ENCODE results near the gene DTX1.
"Not testable (repeated sequence)": the region's sequence is repeated elsewhere in the genome, so short reads cannot be mapped to it uniquely, and the experiment has no call there.

The DTX1 gene

DNA sequence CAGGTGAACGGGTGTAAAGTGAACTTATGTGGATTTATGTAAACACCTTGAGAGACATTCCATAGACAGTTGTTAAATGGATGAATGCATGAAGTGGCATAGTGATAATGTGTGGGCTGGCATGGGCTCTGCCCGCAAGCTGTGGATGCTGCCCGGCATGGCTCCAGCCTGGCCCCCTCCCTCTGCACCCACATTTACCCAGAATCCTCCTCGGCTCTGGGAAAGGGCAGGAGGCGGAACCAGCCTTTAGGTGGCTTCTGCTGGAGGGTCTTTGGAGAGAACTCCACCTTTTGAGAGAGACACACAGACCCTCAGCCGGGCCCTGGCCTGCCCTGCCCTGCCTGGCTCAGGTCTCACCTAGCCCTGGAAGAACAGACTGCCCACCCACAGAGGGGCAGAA, 60.3 kb downstream of the DTX1 start:
- DNase-seq: no peak

DNA sequence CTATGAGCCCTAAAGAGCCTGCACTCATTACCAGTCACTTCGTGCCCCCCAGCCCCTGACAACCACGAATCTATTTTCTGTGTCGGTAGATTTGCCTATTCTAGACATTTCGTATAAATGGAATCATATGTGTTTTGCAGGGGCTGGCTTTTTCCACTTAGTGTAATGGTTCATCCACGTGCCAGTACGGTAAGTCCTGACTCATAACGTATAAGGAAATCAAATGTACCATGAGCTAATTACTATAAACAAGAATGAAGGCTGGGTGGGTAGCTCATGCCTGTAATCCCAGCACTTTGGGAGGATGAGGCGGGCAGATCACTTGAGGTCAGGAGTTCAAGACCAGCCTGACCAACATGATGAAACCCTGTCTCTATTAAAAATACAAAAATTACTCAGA, 61.2 kb downstream of the DTX1 start:
- DNase-seq: not testable (repeated sequence)

DNA sequence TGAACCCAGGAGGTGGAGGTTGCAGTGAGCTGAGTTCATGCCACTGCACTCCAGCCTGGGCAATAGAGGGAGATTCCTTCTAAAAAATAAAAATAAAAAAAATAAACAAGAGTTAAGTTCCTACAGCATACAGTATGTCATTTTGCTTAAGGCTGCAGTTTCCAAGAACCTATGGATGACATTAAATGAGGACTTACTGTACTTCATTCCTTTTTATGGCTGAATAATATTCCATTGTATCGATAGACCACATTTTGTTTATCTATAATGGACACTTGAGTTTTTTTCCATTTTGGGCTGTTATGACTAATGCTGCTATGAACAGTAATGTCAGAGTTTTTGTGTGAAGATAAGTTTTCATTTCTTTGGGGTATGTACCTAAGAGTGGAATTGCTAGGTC, 61.6 kb downstream of the DTX1 start:
- no peak for DNase-seq

DNA sequence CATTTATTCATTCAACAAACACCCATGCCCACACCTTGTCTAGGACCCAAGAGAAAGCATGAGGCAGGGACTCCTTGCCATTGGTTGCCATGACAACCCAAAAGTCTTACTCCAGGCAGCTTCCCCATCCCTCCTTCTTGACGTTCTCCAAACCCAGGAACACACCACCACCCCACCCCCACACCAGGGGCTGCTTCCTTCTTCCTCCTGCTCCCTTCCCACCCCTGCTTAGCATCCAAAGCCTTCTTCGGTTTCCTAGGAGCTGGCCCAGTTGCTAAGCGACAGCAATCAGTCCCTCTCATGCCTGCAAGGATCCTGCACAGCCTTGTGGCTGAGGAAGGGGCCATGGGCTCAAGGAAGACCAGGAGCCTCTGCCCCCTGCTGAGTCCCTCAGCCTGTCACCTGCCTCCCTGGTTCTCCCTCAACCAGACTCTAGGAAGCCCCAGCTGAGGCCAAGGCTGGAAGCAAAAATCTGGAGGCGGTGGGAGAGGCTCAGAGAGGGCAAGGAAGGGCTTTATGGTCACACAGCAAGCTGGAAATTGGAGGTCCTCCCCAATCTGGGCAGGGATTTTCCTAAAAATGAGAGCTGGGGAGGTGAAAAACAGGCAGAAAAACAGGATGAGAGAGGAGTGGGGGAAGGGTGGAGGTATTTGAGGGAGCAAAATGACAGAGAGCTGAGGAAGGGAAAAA, 63.6 kb downstream of the DTX1 start:
- DNase-seq: no peak

- DNase-seq: no peak
These were observed 64.3 kb downstream of the DTX1 start for GRCh38 chr12:113120670-113121370.

DNA sequence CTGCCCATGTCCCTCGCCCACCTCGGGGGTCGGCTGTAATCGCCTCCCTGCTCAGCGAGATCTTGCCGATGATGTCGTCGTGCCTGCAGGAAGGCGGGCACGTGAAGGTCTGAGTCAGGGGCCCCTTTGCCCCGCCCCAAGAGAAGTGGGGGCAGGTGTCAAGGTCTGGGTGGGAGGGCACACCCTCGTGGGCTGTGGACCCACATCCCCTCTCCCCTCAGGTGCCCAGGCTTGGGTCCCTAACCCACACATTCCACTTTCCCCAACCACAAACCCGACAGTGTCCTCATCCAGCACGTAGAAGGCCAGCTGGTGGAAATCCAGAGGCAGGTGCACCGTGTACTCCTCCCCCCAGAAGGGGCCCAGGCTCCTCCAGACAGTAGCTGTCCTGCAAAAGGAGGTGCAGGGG, 71.3 kb downstream of the DTX1 start:
- DNase-seq: no peak

DNA sequence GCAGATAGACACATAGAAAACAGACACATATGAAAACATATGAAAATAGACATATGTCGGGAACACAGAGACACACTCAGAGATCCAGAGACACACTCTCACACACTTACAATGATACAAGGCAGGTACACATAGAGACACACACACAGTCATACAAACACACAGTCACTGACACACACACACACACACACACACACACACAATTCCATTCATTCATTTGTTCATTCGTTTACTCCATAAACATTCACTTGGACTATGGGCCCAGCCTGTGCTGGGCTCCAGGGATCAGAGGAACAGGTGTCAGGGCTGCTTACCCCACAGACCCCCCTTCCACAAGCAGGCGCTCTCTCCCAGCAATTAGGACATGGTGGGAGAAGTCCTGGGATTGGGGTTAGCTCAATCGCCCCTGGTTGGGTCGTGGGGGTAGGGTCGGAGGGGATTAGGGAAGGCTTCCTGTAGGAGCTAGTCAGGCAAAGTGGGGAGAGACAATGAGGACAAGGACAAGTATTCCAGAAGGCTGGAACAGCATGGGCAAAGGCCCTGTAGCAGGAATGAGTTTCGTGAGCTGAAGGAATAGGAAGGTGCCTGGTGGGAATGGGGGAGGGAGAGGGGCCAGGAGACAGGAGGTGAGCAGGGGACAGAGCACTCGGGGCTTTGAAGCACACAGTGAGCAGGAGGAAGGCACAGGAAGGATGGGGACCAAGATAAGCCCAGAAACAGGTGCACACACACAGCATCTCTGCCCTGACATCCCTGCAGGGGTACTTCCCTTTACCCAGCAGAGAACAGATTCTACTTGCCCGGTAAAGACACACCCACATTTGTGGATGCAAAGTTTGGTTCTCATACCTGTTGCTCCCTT, 72.5 kb downstream of the DTX1 start:
- no peak for DNase-seq

DNA sequence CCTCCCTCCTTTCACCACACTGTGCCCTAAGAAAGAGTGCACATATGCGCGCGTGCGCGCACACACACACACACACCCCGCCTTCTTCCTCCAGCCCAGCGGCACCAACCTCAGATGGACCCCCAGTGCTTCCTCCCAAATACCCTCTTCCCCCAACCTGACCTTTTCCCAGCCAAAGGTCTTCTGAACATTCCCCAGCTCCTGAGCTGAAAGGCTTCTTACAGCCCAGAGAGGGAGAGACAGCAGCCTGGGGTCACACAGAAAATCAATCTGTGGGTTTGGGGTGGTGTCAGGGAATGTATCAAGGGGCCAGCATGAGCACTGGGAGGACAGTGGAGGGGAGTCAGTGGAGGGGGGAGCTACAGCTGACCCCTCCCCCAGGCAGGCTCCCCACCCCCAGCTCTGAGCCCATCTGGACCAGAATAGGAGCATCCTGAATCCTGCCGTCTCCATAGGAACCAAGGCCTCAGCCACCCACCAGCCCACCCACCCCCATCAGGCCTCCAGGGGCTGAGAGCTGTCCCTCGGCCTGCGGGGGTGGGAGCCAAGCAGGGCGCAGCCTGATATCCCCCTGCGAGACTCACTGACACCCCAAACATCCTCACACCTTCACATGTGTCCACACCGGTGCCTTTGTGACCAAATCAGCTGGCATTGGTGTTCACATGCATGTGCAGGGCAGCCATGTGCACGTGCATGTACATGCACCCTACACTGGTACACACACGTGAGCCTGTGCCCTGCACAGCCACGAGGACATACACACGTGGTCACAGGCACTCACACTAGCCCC, 73.3 kb downstream of the DTX1 start:
- no peak for DNase-seq

DNA sequence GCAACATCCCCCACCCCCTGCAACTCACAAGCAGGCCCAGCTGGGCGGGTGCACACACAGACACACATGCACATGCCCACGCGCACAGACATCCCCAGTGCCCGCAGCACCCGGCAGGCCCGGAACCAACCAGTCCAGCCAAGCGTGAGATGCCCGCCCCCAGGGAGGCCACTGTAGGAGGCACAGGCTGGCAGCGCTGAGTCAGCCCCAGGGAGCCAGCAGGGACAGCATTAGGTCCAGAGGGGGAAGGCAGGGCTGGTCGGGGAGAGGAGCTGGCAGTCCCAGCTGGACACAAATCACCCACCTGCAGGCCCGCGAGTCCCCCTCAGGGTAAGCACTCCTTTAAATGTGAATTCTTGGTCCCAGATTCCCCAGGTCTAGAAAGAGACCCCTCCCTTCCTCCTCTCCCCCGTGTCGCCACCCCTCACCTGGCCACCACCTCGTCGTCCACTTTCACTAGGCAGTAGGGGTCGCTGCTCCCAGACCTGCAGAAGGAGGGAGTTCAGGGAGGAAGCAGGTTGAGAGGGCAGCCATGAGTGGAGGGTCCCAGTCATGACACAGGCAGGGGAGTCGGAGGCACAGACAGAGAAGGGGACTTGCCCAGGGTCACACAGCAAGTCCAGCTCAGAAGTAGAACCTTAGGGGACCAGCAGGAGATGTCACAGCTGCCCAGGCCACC, 74.1 kb downstream of the DTX1 start:
- no peak for DNase-seq

GRCh38 chr12:113131556-113131955, 75.0 kb downstream of the DTX1 start:
- DNase-seq: no peak

DNA sequence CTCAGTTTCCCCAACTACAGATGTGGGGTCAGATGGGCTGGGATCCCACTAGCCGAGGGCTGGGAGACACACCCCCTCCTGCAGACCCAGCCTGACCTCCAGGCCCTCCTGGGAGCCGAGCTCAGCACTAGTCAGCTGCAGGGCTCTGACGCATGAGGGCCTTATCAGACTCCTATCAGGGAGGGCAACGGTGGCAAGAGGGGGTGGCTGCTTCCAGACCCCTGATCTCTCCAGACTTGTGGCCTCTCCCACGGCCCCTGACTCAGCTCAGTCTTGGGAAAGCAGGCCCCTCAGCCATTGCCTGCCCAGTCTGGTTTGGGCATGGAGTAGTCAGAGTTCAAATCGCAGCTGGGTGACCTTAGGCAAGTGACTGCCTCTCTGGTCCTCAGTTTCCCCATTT, 76.5 kb downstream of the DTX1 start:
- no peak for DNase-seq

DNA sequence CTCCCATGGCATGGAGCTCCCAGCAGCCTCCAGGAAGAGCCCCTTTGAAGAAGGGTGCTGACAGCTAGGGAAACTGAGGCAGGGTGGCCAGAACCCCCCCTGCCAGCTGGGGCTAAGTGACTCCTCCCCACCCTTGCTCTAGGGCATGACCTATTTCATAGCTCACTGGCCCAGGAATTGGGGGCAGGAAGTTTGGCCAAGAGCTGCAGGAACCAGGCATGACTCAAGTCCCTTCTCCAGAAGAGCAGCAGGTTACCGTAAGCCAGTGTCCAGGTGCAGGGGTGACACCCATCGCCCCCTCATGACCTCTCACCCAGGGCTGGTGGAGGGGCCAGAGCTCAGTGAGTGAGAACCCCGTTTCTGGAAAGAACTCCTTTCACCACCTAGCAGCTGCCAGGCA, 77.1 kb downstream of the DTX1 start:
- DNase-seq: no peak

- DNase-seq: no peak
These were observed 77.5 kb downstream of the DTX1 start for GRCh38 chr12:113134071-113134470.

DNA sequence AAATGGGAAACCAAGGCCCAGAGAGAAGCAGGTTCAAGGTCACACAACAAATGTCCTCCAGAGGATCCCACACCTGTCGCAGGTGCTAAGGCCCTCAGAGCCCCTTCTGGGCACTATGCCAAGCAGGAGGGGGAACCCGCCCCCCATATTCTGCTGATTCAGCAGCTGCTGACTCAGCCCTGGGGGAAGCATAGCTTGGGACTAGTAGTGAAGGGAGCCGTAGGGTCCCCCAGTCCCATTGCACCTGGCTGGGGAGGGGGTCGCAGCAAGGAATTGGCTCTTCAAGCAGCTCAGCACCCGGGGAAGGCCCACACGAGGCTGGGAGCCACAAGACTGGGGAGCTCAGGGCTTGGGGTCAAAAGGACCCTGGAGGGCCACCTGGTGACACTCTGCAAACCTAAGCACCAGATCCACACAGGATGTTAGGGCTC, 78.0 kb downstream of the DTX1 start:
- DNase-seq: no peak

DNA sequence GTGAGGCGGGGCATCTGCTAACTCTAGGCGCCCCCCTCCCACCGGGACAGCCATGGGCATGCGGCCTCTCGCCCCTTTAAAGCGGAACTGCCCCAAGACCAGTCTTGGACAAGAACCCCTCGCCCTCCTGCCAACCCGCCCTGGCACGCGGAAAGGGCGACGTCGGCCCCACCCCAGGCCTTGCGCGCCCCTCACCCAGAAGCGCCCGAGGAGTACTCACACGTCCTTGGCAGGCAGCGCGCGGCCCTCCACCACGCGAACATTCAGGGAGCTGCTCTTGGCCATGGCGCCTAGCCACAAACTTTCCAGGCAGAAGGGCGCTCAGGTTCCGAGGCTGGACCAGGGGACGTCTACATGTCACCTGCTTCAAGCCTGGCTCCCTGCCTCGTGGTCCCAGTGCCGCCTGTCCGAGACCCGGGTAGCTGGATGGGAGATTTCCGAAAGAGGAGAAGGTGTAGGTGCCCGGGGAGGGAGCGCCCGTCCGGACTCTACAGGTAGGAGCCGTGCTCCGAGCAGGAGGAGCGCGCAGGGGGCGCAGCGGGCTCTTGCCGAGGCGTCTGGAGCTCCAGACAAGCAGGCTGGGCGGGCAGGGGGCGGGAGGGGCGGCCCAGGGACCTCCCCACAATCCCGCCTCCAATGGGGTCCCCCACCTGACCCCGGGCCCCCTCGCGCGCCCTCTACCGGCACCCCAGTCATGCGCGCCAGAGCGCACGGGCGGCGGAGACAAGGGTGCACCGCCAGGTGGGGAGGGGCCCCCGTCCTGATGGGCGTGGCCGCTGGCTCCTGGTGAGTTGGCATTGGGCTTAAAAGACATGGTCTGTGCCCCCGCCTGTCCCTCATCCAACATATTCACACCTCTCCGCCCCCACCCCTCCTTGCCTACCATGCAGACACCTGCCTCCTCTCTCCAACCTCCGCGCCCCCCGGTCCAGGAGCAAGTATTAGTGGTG, 78.9 kb downstream of the DTX1 start, which contains the start of gene RASAL1:
Gene RASAL1, minus strand, starts transcription at position 584 of the 950 bp plus-strand sequence. Its CDS starts 299 bp downstream, at position 285.
- peak; percentile 72 for DNase-seq

GRCh38 chr12:113136128-113136989, 79.8 kb downstream of the DTX1 start:
- no peak for DNase-seq

- DNase-seq: no peak
These were observed 80.5 kb downstream of the DTX1 start for GRCh38 chr12:113136990-113137511.

DNA sequence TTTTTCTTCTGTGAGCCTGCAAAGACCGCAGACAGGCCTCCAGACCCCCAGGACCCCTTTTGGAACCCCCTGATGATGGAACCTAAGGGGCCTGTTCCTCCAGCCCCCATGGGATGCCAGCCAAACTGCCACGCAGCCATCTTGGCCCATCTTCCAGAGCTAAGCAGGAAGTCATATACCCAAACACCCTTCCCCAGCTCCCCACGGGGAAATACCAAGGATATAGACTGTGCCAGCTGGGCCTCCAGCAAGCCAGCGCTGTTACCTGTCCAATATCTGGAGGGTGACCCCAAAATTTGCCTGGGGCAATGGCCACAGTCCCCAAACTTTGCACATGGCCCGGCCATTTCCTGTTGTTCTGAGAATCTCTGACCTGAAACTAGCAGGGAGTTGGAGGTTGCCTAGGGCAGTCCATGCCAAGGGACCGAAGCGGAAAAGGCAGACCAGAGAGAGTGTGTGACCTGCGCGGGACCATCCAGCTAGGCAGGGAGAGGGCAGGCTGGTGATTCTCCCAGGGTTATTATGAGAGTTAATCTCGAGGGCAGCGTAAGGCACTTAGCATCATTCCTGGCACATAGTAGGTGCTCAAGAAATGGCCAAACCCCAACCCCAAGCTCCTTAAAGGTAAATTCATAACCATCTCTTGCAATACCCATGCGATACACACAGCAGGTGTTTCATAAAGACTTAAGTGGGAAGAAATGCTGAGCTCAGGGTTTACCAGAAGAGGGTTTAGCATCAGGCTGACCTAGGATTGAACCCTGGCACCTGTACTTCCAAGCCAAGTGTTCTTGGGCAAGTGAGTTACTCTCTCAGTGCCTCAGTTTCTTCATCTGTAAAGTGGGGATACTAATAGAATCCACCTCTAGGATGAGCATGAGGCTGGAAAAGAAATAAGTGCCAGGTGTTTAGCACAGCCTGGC, 81.6 kb downstream of the DTX1 start:
- no peak for DNase-seq

GRCh38 chr12:113138826-113139225, 82.3 kb downstream of the DTX1 start:
- no peak for DNase-seq

All from NCI-H1048 (cell line).